Cardiac muscle cell (in vitro differentiated cells and primary cell): ENCODE measurements around the gene KHSRP. TPM values are rescaled to one million over a fixed set of nuclear protein-coding genes. Genes with fewer than 3 reads are reported as not detected.

ENCODE experiments used
- DNase-seq, 2 donors: peaks; one replicate each; pipeline versions ENCODE4 v3.0.0 to v3.0.0-alpha.2; 2010 to 2017; ENCODE audit warnings: low read depth in 1 of 2, low spot score in 1 of 2
- H3K27ac ChIP-seq: fragments of 200-600 bp; sonication (generic); 2 replicates; pipeline ENCODE4 v1.5.1; 2016
- H3K27me3 ChIP-seq: fragments of 200-600 bp; sonication (generic); 2 replicates; pipeline ENCODE4 v1.6.0; 2016; ENCODE audit warnings: control low read depth
- H3K36me3 ChIP-seq: fragments of 200-600 bp; sonication (generic); 2 replicates; pipeline ENCODE4 v1.5.1; 2016; ENCODE audit warnings: control low read depth
- H3K4me1 ChIP-seq: fragments of 200-600 bp; sonication (generic); 2 replicates; pipeline ENCODE4 v1.8.1; 2017; ENCODE audit warnings: low read depth, mild to moderate bottlenecking, mixed run types
- H3K4me3 ChIP-seq: fragments of 200-600 bp; sonication (generic); 2 replicates; pipeline ENCODE4 v1.5.1; 2016; ENCODE audit warnings: mild to moderate bottlenecking
- H3K9me3 ChIP-seq: fragments of 200-600 bp; sonication (generic); 2 replicates; pipeline ENCODE4 v1.5.1; 2017; ENCODE audit warnings: low read depth, mild to moderate bottlenecking, control low read depth
- polyA plus RNA-seq: library from polyadenylated mRNA; unstranded; fragments of >200 nt; fragmentation: Nextera tagmentation; extraction: Ambion mirVana; gene quantifications from 2 replicates; pipeline ENCODE4 v1.2.1, GENCODE V29; 2016
- total RNA-seq: library from RNA; depleted of rRNA; stranded (reverse); fragments of >200 nt; gene quantifications from 2 replicates; pipeline ENCODE4 v1.2.3, GENCODE V29; 2016
- TF ChIP-seq, protein P1 (sequence below): IDR thresholded peaks from 2 replicates; pipeline ENCODE4 v1.5.1; 2012; ENCODE audit warnings: low read depth, mild to moderate bottlenecking, low read length

The KHSRP gene
- total and polyA plus RNA-seq, 2 experiments from 2014 or later = 262 to 320 TPM

DNA sequence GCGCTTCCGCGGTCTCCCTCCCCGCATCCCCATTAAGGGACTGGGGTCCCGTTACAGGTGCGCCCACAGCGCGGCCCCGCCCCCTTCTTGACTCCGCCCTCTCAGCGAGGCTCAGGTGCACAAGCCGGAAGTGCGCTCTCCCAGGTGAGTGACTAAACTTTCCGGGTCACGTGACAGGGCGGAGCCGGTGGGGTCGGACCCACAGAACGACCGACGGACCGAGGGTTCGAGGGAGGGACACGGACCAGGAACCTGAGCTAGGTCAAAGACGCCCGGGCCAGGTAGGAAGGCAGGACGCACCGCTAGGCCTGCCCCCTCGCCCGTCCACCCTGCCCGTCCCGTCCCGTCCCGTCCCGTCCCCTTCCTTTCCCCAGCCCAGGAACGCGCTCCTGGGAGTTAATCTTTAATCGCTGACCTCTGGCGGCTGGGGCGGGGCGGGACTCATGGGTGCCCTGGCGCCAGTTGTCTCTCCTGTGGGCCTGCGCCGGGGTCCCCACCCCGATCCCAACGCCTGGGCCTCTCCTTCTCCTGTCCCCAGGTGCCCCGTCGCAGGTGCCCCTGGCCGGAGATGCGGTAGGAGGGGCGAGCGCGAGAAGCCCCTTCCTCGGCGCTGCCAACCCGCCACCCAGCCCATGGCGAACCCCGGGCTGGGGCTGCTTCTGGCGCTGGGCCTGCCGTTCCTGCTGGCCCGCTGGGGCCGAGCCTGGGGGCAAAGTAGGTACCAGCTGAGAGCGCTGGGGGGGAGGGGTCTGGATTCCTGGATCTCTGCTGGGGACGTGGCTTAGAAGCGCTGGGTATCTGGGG is 39.7 kb upstream of the KHSRP start, which contains the start of gene CRB3:
Gene CRB3 (plus strand): TSS at position 202 of the 804 bp plus-strand sequence. CDS start 431 bp downstream, at position 633.
- Histone ChIP-seq H3K36me3 (no peaks in the 10 kb centered on the region), H3K27ac (no peak within 1 kb of the TSS), H3K9me3 (no peaks in the 10 kb centered on the region), H3K27me3 (peaks cover 48% of the 10 kb centered on the region), H3K4me3 (peak within 1 kb of the TSS; percentile 19), H3K4me1 (no peaks in the 10 kb centered on the region)
- TF ChIP-seq, protein P1, sequence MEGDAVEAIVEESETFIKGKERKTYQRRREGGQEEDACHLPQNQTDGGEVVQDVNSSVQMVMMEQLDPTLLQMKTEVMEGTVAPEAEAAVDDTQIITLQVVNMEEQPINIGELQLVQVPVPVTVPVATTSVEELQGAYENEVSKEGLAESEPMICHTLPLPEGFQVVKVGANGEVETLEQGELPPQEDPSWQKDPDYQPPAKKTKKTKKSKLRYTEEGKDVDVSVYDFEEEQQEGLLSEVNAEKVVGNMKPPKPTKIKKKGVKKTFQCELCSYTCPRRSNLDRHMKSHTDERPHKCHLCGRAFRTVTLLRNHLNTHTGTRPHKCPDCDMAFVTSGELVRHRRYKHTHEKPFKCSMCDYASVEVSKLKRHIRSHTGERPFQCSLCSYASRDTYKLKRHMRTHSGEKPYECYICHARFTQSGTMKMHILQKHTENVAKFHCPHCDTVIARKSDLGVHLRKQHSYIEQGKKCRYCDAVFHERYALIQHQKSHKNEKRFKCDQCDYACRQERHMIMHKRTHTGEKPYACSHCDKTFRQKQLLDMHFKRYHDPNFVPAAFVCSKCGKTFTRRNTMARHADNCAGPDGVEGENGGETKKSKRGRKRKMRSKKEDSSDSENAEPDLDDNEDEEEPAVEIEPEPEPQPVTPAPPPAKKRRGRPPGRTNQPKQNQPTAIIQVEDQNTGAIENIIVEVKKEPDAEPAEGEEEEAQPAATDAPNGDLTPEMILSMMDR = no peak
- DNase-seq = no peak

DNA sequence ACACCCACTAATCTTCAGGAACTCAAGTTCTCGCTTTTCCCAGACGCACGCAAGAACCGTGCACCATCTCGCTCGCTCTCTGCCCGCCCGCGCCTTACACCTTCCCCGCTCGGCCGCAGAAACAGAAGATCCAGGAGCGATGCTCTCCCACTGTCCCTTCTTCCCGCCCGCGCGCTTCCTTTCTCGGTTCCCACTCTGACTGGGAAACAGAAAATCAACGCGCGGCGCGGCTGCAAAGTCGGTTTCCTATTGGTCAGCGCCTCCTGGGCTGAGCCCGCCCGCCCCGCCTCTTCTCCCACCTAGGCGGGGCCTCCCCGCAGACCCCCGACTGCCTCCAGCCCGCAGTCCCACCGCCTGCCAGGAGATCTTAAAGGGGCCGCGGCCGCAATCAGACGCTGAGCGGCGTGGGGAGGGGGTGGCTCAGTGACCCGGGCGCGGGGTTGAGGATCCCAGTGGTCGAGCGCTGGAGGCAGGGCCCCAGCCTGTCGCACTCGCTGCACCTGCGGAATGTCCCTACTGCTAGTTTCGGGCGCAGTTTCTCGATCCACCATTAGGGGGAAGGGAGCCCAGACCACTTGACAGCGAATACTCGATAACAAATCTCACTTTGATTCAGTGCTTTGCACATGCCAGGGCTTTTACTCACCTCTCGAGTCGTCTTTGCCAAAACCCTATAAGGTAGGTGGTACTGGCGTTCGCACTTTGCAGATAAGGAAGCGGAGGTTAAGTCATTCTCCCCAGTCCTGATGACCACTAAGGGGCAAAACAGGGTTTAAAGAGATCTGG is 35.7 kb upstream of the KHSRP start:
- no peaks in the 10 kb centered on the region for H3K9me3 ChIP-seq
- peak overlapping the region; percentile 84 for H3K27ac ChIP-seq
- H3K4me1 ChIP-seq = peaks cover 11% of the 10 kb centered on the region
- peak overlapping the region; percentile 62 for H3K4me3 ChIP-seq
- H3K36me3 ChIP-seq = peaks cover 7% of the 10 kb centered on the region
- peaks cover 40% of the 10 kb centered on the region for H3K27me3 ChIP-seq
- TF ChIP-seq, protein P1 = peak; percentile 41
- DNase-seq = peak; percentile 99 to 100

DNA sequence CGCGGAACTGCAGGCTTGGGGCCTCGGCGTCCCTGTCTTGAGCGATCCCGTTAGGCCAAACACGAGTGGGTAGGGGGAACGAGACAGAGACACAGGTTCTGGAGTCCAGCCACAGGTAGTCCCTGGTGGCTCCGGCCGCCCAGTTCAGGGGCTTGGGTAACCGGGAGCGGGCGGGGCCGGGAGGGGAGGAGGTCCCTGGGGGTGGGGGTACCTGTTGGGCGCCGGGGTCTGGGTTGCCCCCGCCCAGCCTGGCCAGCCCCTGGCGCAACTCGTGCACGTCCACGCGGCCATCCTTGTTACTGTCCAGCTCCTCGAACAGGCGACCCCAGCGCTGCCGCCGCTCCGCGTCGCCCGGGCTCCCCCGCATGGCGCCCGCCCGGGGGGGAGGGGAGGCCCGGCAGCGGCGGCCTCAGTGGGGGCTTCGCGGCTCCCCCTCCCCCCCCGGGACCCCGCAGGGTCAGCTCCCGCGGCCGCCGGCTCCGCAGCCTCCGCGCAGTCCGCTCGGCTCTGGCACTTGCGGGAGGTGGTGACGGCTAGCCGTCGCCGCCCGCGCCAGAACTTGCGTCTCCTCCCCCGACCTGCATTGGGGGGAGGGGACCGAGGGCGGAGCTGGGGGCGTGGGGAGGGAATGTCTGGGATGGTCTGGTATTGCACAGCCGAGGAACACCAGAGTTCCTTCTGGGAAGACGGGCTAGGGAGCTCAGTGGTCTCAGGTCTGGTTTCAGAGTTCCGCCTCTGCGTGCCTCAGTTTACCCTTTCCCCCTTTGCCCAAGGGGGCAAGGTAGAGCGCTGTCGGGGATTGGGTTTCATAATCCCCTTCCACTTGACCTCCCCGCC is 34.9 kb upstream of the KHSRP start, which contains the start of gene SLC25A23:
Gene SLC25A23 (minus strand): TSS at position 531 of the 837 bp plus-strand sequence. CDS start 164 bp downstream, at position 367.
- DNase-seq = peak; percentile 83 to 86
- TF ChIP-seq, protein P1 = no peak
- peaks cover 31% of the 10 kb centered on the region for H3K27me3 ChIP-seq
- peaks cover 11% of the 10 kb centered on the region for H3K4me1 ChIP-seq
- H3K4me3 ChIP-seq = peak within 1 kb of the TSS; percentile 62
- peaks cover 7% of the 10 kb centered on the region for H3K36me3 ChIP-seq
- H3K27ac ChIP-seq = peak within 1 kb of the TSS; percentile 84
- no peaks in the 10 kb centered on the region for H3K9me3 ChIP-seq

DNA sequence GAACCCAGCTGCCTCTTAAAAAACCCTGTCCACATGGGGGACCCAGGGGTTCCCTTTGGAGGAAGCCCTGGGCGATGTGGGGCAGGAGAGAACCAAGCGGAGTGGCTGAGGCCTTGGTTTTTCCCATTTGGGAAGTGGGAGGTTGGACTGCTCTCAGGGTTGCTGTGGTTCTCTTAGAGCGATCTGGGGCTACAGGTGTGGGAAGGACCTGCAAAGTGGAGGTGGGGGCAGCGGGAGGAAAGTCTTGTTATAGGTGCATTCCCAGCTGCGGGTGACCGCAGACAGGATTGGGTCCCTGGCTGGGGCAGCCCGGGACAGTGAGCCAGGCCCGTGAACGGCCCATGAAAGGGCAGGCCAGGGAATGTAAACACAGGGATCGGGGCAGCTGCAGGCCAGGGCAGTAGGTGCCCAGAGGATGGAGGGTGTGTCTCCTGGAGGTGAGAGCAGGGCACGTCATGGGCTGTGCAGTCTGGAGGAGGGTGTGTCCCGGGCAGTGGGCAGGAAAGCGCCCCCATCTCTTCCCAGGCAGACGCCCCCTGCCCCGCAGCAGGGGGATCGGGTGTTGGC is 34.2 kb upstream of the KHSRP start:
- Histone ChIP-seq H3K27me3 (peaks cover 24% of the 10 kb centered on the region), H3K9me3 (no peaks in the 10 kb centered on the region), H3K27ac (no peak overlapping the region), H3K36me3 (peaks cover 14% of the 10 kb centered on the region), H3K4me1 (peaks cover 11% of the 10 kb centered on the region), H3K4me3 (peak overlapping the region; percentile 62)
- DNase-seq = no peak
- TF ChIP-seq, protein P1 = no peak
